Stimulated activated CD8-positive, alpha-beta memory T cell treated with anti-CD3 and anti-CD28 coated beads, Interleukin-15, amount 100 ng/mL, for 48 hours (primary cell): Measurements from ENCODE around the gene APLP2.
"Not testable (repeated sequence)": the region's sequence is repeated elsewhere in the genome, so short reads cannot be mapped to it uniquely, and the experiment has no call there.

ENCODE experiments used
- DNase-seq, 2 donors: peaks; one replicate each; pipeline ENCODE4 v3.0.0-alpha.2; 2020; ENCODE audit warnings: low read depth in 2 of 2

APLP2 gene

GRCh38 chr11:130170345-130170744 lies 100.7 kb downstream of the APLP2 start:
- no peak for DNase-seq

DNA sequence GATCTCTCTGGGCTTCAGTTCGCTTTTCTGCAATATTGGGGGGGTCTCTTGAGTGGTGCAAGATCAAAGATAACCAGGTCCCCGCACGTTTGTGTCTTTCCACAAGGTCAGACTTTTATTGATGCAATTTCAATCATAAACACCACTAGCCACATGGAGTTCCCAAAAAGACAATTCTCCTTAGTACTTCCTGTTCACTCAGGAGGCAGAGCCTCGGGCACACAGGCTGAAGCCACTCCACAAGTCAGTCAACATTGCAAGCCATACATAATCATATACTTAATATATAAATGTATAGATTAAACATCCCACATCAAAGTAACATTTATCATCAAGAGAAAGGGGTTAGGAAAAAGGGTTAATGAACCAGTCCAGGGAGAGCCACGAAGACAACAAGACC lies 101.8 kb downstream of the APLP2 start:
- DNase-seq: no peak

DNA sequence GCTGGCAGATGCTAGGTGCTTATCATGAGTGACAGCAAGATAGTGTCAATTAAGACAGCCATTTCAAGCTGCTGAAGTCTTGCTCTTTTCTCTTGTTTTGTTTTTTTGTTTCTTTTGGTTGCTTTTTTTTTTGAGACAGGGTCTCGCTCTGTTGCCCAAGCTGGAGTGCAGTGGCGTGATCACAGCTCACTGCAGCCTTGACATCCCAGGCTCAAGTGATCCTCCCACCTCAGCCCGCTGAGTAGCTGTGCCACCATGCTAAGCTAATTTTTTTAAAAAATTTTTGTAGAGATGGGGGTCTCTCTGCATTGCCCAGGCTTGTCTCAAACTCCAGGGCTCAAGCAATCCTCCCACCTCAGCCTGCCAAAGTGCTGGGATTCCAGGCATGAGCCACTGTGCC lies 102.3 kb downstream of the APLP2 start:
- not testable (repeated sequence) for DNase-seq

- no peak for DNase-seq
Measured at GRCh38 chr11:130174642-130175041, 104.9 kb downstream of the APLP2 start.

DNA sequence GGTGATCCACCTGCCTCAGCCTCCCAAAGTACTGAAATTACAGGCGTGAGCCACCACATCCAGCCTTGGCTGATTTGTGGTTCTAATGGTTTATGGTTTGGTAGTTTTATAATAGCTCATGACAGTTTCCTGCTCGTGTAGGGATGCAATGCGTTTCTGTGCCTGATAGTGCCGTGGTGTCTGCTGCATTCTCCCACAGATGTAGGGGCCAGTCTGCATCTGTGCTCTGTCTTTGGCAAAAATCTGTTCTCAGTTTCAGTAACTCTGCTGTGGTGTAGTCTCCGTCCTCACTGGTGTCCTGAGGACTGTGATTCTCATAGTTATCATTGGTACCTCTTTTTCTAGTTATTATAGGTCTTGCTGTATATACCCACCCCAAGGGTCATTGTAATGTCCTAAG lies 106.2 kb downstream of the APLP2 start:
- no peak for DNase-seq

- DNase-seq: no peak
Measured at GRCh38 chr11:130177782-130178181, 108.1 kb downstream of the APLP2 start.

DNA sequence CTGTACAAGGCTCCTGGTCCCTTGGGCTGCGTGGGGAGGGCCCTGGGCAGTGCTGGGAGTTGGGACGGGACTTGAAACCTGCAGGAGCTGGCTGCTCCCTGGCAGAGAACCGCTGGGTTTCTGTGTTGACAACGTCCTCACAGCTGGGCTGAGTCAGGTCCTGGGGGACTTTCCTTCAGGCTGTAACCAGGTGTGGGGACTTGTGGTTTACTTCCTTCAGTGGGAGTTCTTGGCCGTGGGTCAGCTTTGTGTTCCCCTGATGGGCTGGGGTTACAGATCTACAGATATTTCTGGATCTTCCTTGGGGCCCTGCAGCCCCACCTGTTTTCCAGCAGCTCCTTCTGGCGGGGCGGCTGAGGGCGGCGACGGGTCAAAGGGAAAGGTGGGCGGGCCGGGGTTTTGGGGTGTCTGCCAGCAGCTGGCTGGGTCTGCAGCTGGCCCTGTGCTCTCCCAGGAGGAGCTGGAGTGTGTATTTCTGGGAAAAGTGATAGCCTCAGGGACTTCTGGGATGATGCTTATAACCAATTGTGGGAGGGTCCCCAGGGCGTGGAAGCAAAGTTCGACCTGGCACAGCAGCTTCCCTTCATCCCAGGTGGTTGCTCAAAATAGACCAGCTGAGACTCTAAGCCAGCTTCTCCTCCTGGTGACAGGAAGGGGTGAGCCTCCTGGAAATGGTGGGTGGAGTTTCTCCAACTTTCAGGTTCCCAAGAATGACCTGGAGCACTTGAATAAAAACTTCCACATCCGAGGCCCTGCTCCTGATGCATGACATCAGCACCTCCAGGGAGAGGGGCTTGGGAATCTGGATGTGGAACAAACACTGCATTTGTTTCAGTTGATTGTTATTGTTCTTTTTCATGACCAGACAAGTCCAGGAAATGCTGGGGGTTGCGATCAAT lies 109.0 kb downstream of the APLP2 start:
- DNase-seq: no peak

GRCh38 chr11:130179396-130180306 lies 110.0 kb downstream of the APLP2 start:
- no peak for DNase-seq

DNA sequence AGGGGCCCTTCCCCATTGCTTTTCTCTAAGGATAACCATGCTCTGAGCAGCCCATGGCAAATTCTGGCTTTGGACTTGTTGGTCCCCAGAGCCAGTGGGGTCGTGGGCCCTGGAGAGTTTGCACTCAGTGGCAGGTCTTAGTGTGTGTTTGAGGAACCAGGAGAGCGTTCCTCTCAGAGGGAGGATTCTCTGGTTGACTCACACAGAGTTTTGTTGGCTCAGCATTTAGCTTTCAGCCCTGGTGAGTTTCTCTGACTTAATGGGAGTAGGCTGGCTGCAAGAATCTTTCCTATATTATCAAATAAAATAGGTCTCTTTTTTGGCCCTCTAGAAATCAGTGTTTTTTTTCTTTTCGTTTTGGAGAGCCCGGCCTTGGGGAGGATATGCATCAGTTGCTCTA lies 110.8 kb downstream of the APLP2 start:
- DNase-seq: no peak

GRCh38 chr11:130180896-130181294 lies 111.2 kb downstream of the APLP2 start:
- DNase-seq: no peak

- no peak for DNase-seq
Measured at GRCh38 chr11:130181295-130182272, 111.9 kb downstream of the APLP2 start.

- no peak for DNase-seq
Measured at GRCh38 chr11:130183878-130184610, 114.3 kb downstream of the APLP2 start.

GRCh38 chr11:130187096-130187495 lies 117.4 kb downstream of the APLP2 start:
- no peak for DNase-seq

GRCh38 chr11:130188047-130188446 lies 118.4 kb downstream of the APLP2 start:
- DNase-seq: no peak

- DNase-seq: no peak
Measured at GRCh38 chr11:130188585-130189347, 119.1 kb downstream of the APLP2 start.

DNA sequence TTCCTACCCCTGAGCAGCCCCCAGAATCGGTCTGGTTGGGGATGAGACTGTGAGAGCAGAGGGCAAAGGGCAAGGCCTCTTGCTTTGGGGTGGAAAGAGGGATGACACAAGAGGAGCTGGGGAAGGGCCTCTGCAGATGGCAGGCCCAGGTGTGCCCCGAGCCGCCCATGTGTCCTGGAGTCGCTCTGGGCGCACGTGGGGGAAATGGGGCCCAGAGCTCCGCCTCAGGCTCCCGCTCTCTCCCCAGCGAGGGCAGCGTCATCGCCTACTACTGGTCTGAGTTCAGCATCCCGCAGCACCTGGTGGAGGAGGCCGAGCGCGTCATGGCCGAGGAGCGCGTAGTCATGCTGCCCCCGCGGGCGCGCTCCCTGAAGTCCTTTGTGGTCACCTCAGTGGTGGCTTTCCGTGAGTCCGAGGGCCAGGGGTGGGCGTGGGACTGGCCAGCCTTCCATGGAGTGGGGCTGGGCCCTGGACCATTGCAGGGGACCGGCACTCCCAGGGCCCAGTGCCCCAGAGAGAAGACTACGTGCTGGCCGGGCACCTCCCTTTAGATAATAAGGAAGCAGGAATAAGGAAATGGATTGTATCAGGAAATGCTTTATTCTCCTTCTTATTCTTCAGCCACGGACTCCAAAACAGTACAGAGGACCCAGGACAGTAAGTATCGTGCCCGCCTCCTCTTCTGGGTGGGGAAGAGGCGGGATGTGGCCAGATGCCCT lies 120.0 kb downstream of the APLP2 start:
- no peak for DNase-seq

DNA sequence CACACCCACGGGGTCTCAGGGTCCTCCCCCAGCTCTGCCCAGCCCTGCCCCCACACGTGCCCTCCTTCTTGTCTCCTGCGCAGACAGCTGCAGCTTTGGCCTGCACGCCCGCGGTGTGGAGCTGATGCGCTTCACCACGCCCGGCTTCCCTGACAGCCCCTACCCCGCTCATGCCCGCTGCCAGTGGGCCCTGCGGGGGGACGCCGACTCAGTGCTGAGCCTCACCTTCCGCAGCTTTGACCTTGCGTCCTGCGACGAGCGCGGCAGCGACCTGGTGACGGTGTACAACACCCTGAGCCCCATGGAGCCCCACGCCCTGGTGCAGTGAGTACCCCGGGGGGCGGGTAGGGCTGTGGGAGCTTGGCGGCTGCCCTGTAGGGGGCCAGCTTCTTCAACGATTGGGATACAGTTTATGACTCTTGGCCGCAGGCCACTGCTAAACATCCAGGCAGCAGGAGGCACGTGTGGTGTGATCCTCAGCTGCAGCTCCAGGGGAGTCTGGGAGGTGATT lies 120.7 kb downstream of the APLP2 start:
- no peak for DNase-seq

DNA sequence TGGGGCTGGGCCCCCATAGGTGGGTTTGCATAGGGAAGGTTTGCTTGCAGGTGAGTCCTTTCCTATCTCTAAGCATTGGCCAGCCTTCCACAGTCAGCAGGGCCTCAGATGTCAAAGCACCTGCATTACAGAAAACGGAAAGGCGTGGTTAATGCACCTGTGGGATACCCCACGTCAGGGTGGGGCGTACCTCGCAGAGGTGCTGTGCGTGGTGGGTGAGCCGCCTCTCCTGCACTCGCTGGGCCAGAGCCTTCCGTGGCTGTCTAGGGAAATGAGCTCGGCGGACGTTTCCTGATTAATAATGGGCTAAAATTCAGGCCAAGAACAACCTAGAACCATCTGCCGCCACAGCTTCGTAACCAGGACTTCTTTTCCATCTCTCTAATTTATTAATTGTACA lies 122.2 kb downstream of the APLP2 start:
- DNase-seq: no peak

DNA sequence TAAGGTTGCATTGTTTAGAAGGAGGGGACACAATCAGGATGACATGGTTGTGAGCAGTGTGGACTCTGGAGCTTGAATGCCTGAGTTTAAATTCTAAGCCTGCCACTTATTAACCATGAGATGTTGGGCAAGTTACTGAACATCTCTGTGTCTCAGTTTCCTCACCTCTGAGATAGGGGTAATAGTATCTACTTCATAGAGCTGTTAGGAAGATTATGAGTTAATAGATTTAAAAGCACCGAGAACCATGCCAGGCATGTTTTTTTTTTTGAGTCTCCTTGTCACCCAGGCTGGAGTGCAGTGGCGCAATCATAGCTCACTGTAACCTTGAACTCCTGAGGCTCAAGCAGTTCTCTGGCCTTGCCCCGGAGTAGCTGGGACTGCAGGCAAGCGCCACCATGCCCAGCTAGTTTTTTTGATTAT lies 123.2 kb downstream of the APLP2 start:
- DNase-seq: no peak
